ENCODE results near the gene GPC1.

GRCh38 chr2:240423788-240424191 lies 11.7 kb upstream of the GPC1 start:
- TF ChIP-seq POLR2A (IDR thresholded peaks at IDR 0.05) (no peak), CTCF (IDR thresholded peaks at IDR 0.05) (no peak)

All from Peyer's patch (tissue), 4 donors.